Loucy (cell line): ENCODE data around the gene AMBRA1.
"Not testable (repeated sequence)": the region's sequence is repeated elsewhere in the genome, so short reads cannot be mapped to it uniquely, and the experiment has no call there.

Experiments used
- H2AFZ ChIP-seq: fragments of 200-600 bp; sonication (generic); 2 replicates; pipeline ENCODE4 v1.6.0; 2016; ENCODE audit warnings: antibody characterized with exemption, mild to moderate bottlenecking, low read length, moderate library complexity
- H3F3A ChIP-seq: fragments of 200-600 bp; 2 replicates; pipeline ENCODE4 v1.6.0; 2016; ENCODE audit warnings: antibody characterized with exemption, low read depth, mild to moderate bottlenecking
- H3K27me3 ChIP-seq: fragments of 200-600 bp; sonication (generic); 2 replicates; pipeline ENCODE4 v1.6.1; 2014; ENCODE audit warnings: low read length, mild to moderate bottlenecking; ENCODE audit not compliant: insufficient read depth, poor library complexity, severe bottlenecking
- H3K36me3 ChIP-seq: fragments of 200-600 bp; sonication (generic); 2 replicates; pipeline ENCODE4 v1.6.1; 2016; ENCODE audit warnings: low read length; ENCODE audit not compliant: insufficient read depth
- H3K4me1 ChIP-seq: fragments of 200-600 bp; sonication (generic); 2 replicates; pipeline ENCODE4 v1.5.1; 2014; ENCODE audit warnings: low read length, mild to moderate bottlenecking; ENCODE audit not compliant: insufficient read depth, poor library complexity, severe bottlenecking
- H3K4me2 ChIP-seq: fragments of 200-600 bp; sonication (generic); 2 replicates; pipeline ENCODE4 v1.6.0; 2014; ENCODE audit warnings: antibody characterized with exemption, low read length, low read depth, mild to moderate bottlenecking; ENCODE audit not compliant: poor library complexity, severe bottlenecking
- H3K4me3 ChIP-seq: fragments of 200-600 bp; sonication (generic); 2 replicates; pipeline ENCODE4 v1.5.1; 2014; ENCODE audit warnings: low read length, mild to moderate bottlenecking, mixed read lengths; ENCODE audit not compliant: poor library complexity, severe bottlenecking
- H3K79me2 ChIP-seq: fragments of 200-600 bp; sonication (generic); 2 replicates; pipeline ENCODE4 v1.6.1; 2014; ENCODE audit warnings: low read length; ENCODE audit not compliant: insufficient read depth
- H3K9ac ChIP-seq: fragments of 200-600 bp; sonication (generic); 2 replicates; pipeline ENCODE4 v1.6.0; 2014; ENCODE audit warnings: mild to moderate bottlenecking, low read depth, low read length, moderate library complexity; ENCODE audit not compliant: poor library complexity, severe bottlenecking
- H3K9me2 ChIP-seq: fragments of 200-600 bp; sonication (generic); replicated peaks from 2 replicates; pipeline ENCODE4 v1.6.1; 2016; ENCODE audit warnings: low read depth, low read length, mixed read lengths
- H3K9me3 ChIP-seq: fragments of 200-600 bp; sonication (generic); 2 replicates; pipeline ENCODE4 v1.6.1; 2014; ENCODE audit warnings: mild to moderate bottlenecking, antibody characterized with exemption, low read length, low read depth; ENCODE audit not compliant: insufficient read depth
- H4K20me1 ChIP-seq: fragments of 200-600 bp; sonication (generic); 2 replicates; pipeline ENCODE4 v1.6.0; 2014; ENCODE audit warnings: antibody characterized with exemption, low read length, mild to moderate bottlenecking; ENCODE audit not compliant: insufficient read depth, poor library complexity, severe bottlenecking
- CTCF ChIP-seq: fragments of 200-600 bp; sonication (generic); conservative IDR thresholded peaks from 2 replicates; pipeline ENCODE4 v1.5.1; 2014; ENCODE audit warnings: mild to moderate bottlenecking, antibody characterized with exemption, low read length
- EZH2phosphoT487 ChIP-seq: fragments of 200-600 bp; IDR thresholded peaks from 2 replicates; pipeline ENCODE4 v1.6.1; 2018; ENCODE audit warnings: antibody characterized with exemption, mild to moderate bottlenecking, moderate library complexity, borderline replicate concordance

The AMBRA1 gene

DNA sequence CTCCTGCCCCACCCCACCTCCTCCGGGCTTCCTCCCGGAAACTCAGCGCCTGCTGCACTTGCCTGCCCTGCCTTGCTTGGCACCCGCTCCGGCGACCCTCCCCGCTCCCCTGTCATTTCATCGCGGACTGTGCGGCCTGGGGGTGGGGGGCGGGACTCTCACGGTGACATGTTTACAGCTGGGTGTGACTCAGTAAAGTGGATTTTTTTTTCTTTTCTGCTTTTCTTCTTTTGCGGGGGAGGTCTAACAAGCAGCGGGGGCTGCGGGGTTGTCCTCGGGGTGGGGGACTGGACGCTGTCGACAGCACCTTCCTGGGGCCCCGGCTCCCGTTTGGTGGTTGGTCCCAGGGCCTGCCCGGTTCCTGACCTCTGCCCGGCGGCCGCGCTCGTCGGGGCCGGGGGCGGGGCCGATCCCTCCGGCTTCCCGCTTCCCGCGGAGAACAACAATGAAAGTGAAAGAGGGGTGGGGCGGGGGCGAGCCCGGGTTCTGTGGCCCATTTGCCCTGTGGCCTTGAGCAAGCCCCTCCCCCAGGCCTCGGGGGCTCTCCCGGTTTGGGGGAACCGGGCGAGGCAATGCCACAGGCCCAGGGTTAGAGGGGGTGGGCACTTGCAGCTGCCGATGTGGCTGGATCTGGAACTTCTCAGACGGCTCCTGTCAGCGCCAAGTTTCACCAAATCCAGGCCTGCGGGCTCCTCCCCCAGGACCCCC, 213.3 kb downstream of the AMBRA1 start:
- Histone ChIP-seq H4K20me1 (peaks cover 3% of the 10 kb centered on the region), H3K9ac (no peak overlapping the region), H3F3A (no peaks in the 10 kb centered on the region), H3K4me2 (no peak overlapping the region), H3K36me3 (peaks cover 36% of the 10 kb centered on the region; the same call in 1 of the 2 replicates), H3K4me3 (no peak overlapping the region), H2AFZ (no peak overlapping the region), H3K27me3 (no peaks in the 10 kb centered on the region), H3K9me2 (no peaks in the 10 kb centered on the region), H3K9me3 (no peaks in the 10 kb centered on the region), H3K79me2 (no peaks in the 10 kb centered on the region), H3K4me1 (no peaks in the 10 kb centered on the region)
- TF ChIP-seq EZH2phosphoT487, result no peak
- TF ChIP-seq CTCF, result no peak

DNA sequence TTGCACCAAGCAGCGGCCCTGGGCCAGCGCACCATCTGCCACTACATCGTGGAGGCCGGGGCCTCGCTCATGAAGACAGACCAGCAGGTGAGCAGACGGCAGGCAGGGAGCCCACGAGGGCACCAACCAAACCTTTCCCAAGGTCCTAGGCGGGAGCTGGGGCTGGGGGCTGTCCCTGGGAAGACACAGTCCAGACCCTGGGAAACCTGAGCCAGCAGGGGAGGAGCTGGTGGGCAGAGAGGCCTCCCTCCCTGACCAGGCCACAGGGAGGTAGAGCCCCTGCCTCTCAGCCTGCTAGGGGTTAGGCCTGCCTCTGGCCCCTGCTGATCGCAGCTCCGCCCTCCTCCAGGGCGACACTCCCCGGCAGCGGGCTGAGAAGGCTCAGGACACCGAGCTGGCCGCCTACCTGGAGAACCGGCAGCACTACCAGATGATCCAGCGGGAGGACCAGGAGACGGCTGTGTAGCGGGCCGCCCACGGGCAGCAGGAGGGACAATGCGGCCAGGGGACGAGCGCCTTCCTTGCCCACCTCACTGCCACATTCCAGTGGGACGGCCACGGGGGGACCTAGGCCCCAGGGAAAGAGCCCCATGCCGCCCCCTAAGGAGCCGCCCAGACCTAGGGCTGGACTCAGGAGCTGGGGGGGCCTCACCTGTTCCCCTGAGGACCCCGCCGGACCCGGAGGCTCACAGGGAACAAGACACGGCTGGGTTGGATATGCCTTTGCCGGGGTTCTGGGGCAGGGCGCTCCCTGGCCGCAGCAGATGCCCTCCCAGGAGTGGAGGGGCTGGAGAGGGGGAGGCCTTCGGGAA, 214.1 kb downstream of the AMBRA1 start:
- peaks cover 44% of the 10 kb centered on the region; the same call in 1 of the 2 replicates for H3K36me3 ChIP-seq
- H3K79me2 ChIP-seq, H3K4me3 ChIP-seq, H2AFZ ChIP-seq, H3K27me3 ChIP-seq, H3K9me3 ChIP-seq, H3K9me2 ChIP-seq, H3K4me1 ChIP-seq, H3K4me2 ChIP-seq, H3F3A ChIP-seq, H4K20me1 ChIP-seq, H3K9ac ChIP-seq: not testable (repeated sequence)

- no peaks in the 10 kb centered on the region for H3K27me3 ChIP-seq
- no peak overlapping the region for H3K4me2 ChIP-seq
- H3K79me2 ChIP-seq, result no peaks in the 10 kb centered on the region
- peaks cover 3% of the 10 kb centered on the region for H4K20me1 ChIP-seq
- H3K9me3 ChIP-seq, result no peaks in the 10 kb centered on the region
- H3K9ac ChIP-seq, result no peak overlapping the region
- H2AFZ ChIP-seq, result no peak overlapping the region
- H3K4me1 ChIP-seq, result no peaks in the 10 kb centered on the region
- no peaks in the 10 kb centered on the region for H3K9me2 ChIP-seq
- no peak overlapping the region for H3K4me3 ChIP-seq
- H3F3A ChIP-seq, result no peaks in the 10 kb centered on the region
- TF ChIP-seq CTCF (no peak), EZH2phosphoT487 (no peak)
- H3K36me3 ChIP-seq, result peaks cover 51% of the 10 kb centered on the region; the same call in 1 of the 2 replicates
Measured at GRCh38 chr11:46378811-46379481, 214.9 kb downstream of the AMBRA1 start.
